ENCODE data around the gene TMEM86B.

The TMEM86B gene

DNA sequence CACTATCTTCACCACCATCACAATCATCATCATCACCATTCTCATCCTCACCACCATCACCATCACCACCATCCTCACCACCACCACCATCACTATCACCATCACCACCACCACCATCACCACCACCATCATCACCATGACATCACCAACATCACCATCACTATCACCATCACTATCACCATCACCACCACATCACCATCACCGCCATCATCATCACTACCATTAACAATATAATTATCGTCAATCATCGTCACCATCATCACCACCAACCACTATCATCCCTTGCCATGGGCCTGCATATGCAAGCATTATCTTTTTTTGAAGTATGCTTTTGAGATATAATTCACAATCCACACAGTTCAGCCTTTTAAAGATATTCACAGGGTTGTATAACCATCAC lies 37.8 kb upstream of the TMEM86B start:
- Histone ChIP-seq H3K4me1 (ENCODE audit: insufficient read depth, low read length, severe bottlenecking) (peaks cover 24% of the 10 kb centered on the region), H3K79me2 (ENCODE audit: insufficient read depth, low read length) (no peaks in the 10 kb centered on the region), H3K4me3 (ENCODE audit: low read depth, low read length, poor library complexity, severe bottlenecking) (no peak overlapping the region), H3K9me3 (ENCODE audit: low read length) (no peaks in the 10 kb centered on the region), H3K27ac (ENCODE audit: low read depth, low read length, poor library complexity, severe bottlenecking) (no peak overlapping the region), H3F3A (ENCODE audit: insufficient read depth, low read length) (no peaks in the 10 kb centered on the region; the same call in 1 of the 2 replicates), H3K27me3 (ENCODE audit: insufficient read depth, low read length) (no peaks in the 10 kb centered on the region), H3K36me3 (ENCODE audit: insufficient read depth, low read length) (peaks cover 44% of the 10 kb centered on the region), H3K9ac (ENCODE audit: low read length) (no peak overlapping the region), H3K4me2 (ENCODE audit: low read length) (no peak overlapping the region), H3K9me2 (ENCODE audit: low read depth, low read length) (no peaks in the 10 kb centered on the region), H4K20me1 (ENCODE audit: insufficient read depth, low read length) (no peaks in the 10 kb centered on the region), H2AFZ (ENCODE audit: low read length) (no peak overlapping the region)
- TF ChIP-seq, protein P1, sequence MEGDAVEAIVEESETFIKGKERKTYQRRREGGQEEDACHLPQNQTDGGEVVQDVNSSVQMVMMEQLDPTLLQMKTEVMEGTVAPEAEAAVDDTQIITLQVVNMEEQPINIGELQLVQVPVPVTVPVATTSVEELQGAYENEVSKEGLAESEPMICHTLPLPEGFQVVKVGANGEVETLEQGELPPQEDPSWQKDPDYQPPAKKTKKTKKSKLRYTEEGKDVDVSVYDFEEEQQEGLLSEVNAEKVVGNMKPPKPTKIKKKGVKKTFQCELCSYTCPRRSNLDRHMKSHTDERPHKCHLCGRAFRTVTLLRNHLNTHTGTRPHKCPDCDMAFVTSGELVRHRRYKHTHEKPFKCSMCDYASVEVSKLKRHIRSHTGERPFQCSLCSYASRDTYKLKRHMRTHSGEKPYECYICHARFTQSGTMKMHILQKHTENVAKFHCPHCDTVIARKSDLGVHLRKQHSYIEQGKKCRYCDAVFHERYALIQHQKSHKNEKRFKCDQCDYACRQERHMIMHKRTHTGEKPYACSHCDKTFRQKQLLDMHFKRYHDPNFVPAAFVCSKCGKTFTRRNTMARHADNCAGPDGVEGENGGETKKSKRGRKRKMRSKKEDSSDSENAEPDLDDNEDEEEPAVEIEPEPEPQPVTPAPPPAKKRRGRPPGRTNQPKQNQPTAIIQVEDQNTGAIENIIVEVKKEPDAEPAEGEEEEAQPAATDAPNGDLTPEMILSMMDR (IDR thresholded peaks at IDR 0.05; ENCODE audit: low read length), result no peak
- no peak for TF ChIP-seq EZH2 (IDR thresholded peaks at IDR 0.05; ENCODE audit: borderline replicate concordance, low read length)

DNA sequence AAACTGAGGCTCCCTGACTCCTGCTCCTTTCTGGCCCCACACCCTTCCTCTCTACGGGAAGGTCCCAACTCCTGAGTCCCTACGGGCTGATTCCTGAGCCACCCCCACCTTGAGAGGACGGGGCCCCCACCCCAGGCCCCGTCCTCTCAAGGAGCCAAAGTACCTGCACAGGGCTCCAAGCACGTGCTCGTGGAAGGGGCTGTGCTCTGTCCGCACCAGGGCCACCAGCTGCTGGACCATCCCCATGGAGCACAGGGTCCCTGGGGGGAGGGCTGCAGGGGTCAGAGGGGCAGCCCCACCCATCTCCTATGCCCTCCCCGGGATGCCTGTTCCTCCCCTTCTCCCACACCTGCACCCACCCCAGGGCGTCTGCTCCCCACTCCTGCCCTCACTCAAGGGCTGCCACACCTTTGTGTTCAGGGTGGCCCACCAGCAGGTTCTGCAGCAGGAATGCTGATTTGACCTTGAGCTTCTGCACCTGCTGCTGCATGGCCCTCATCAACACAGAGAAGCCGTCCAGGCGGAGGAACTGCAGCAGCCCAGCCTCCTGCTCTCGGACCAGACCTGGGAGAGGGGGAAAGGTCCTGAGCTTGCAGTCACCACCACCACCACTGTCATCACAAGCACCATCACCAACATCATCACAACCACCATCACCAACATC lies 37.3 kb upstream of the TMEM86B start:
- H3K9me2 ChIP-seq (ENCODE audit: low read depth, low read length), result no peaks in the 10 kb centered on the region

DNA sequence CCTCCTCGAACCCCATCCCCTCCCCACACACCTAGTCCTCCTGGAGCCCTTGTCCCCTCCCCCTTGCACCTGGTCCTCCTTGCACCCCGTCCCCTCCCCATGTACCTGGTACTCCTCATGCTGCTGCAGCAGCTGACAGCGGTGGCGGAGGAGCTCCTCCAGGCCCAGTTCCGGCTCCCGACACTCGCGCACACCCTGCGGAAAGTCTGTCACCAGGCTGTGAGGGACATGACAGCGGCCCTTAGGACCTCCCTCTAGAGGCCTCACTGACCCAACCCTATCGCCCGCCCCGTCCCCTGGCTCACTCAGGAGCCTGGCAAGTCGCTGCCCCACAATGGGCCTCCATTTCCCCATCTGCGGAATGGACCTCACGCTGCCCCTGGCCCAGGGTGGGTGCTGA lies 36.6 kb upstream of the TMEM86B start:
- H3K4me1 ChIP-seq (ENCODE audit: insufficient read depth, low read length, severe bottlenecking), result peaks cover 30% of the 10 kb centered on the region
- no peak overlapping the region for H3K4me2 ChIP-seq (ENCODE audit: low read length)
- no peak for TF ChIP-seq EZH2 (IDR thresholded peaks at IDR 0.05; ENCODE audit: borderline replicate concordance, low read length)
- TF ChIP-seq, protein P1 (IDR thresholded peaks at IDR 0.05; ENCODE audit: low read length), result no peak
- no peaks in the 10 kb centered on the region for H3K9me2 ChIP-seq (ENCODE audit: low read depth, low read length)
- H3K27me3 ChIP-seq (ENCODE audit: insufficient read depth, low read length), result no peaks in the 10 kb centered on the region
- no peak overlapping the region for H3K27ac ChIP-seq (ENCODE audit: low read depth, low read length, poor library complexity, severe bottlenecking)
- H3K9me3 ChIP-seq (ENCODE audit: low read length), result no peaks in the 10 kb centered on the region
- H3K9ac ChIP-seq (ENCODE audit: low read length), result no peak overlapping the region
- H4K20me1 ChIP-seq (ENCODE audit: insufficient read depth, low read length), result no peaks in the 10 kb centered on the region
- peaks cover 32% of the 10 kb centered on the region for H3K36me3 ChIP-seq (ENCODE audit: insufficient read depth, low read length)
- no peaks in the 10 kb centered on the region for H3K79me2 ChIP-seq (ENCODE audit: insufficient read depth, low read length)
- no peak overlapping the region for H3K4me3 ChIP-seq (ENCODE audit: low read depth, low read length, poor library complexity, severe bottlenecking)
- no peak overlapping the region for H2AFZ ChIP-seq (ENCODE audit: low read length)
- no peaks in the 10 kb centered on the region; the same call in 1 of the 2 replicates for H3F3A ChIP-seq (ENCODE audit: insufficient read depth, low read length)

More for the DNA sequence above, 37.3 kb upstream of the TMEM86B start:
- H3K27ac ChIP-seq (ENCODE audit: low read depth, low read length, poor library complexity, severe bottlenecking), result no peak overlapping the region
- H3K4me1 ChIP-seq (ENCODE audit: insufficient read depth, low read length, severe bottlenecking), result peaks cover 24% of the 10 kb centered on the region
- no peak overlapping the region for H3K9ac ChIP-seq (ENCODE audit: low read length)
- no peaks in the 10 kb centered on the region for H3K27me3 ChIP-seq (ENCODE audit: insufficient read depth, low read length)
- peaks cover 39% of the 10 kb centered on the region for H3K36me3 ChIP-seq (ENCODE audit: insufficient read depth, low read length)
- H4K20me1 ChIP-seq (ENCODE audit: insufficient read depth, low read length), result no peaks in the 10 kb centered on the region
- no peaks in the 10 kb centered on the region; the same call in 1 of the 2 replicates for H3F3A ChIP-seq (ENCODE audit: insufficient read depth, low read length)
- H3K4me3 ChIP-seq (ENCODE audit: low read depth, low read length, poor library complexity, severe bottlenecking), result no peak overlapping the region
- no peaks in the 10 kb centered on the region for H3K9me3 ChIP-seq (ENCODE audit: low read length)
- no peak overlapping the region for H2AFZ ChIP-seq (ENCODE audit: low read length)
- H3K4me2 ChIP-seq (ENCODE audit: low read length), result no peak overlapping the region
- no peaks in the 10 kb centered on the region for H3K79me2 ChIP-seq (ENCODE audit: insufficient read depth, low read length)
- TF ChIP-seq, protein P1 (IDR thresholded peaks at IDR 0.05; ENCODE audit: low read length), result no peak
- TF ChIP-seq EZH2 (IDR thresholded peaks at IDR 0.05; ENCODE audit: borderline replicate concordance, low read length), result no peak
